Left ventricle myocardium inferior (tissue), 1 donor: Measurements from ENCODE around the gene LPCAT2. TPM values are rescaled to one million over a fixed set of nuclear protein-coding genes. Genes with fewer than 3 reads are reported as not detected.

ENCODE experiments used
- DNase-seq: peaks from one replicate; pipeline ENCODE4 v3.0.0-alpha.2; 2020
- H3K27ac ChIP-seq: fragments of 200-600 bp; replicated peaks from 2 replicates; pipeline ENCODE4 v1.8.0; 2021
- H3K27me3 ChIP-seq: fragments of 200-600 bp; 2 replicates; pipeline ENCODE4 v1.8.0; 2021; ENCODE audit warnings: low read depth
- H3K36me3 ChIP-seq: fragments of 200-600 bp; 2 replicates; pipeline ENCODE4 v1.8.0; 2021
- H3K4me1 ChIP-seq: fragments of 200-600 bp; 2 replicates; pipeline ENCODE4 v1.8.0; 2021
- H3K4me3 ChIP-seq: fragments of 200-600 bp; 2 replicates; pipeline ENCODE4 v1.8.0; 2021; ENCODE audit warnings: mild to moderate bottlenecking, moderate library complexity
- H3K9me3 ChIP-seq: fragments of 200-600 bp; replicated peaks from 2 replicates; pipeline ENCODE4 v1.8.0; 2021
- CTCF ChIP-seq: fragments of 200-600 bp; IDR thresholded peaks from 2 replicates; pipeline ENCODE4 v1.8.0; 2021; ENCODE audit warnings: antibody characterized with exemption, mild to moderate bottlenecking, borderline replicate concordance
- intact Hi-C: fragments of 100-400 bp; cut with micrococcal nuclease; formaldehyde crosslinking; loops from one replicate; pipeline ENCODE4 v1.11.0; 2022
- total RNA-seq: library from RNA; stranded (reverse); fragmentation: NEBNext Ultra II Directional; extraction: Animal tissue kit (Norgen Biotek cat#: 25700); gene quantifications from one replicate; pipeline ENCODE4 v1.2.1, GENCODE V29; 2021
- donor health status: DM: no; HTN: yes; CAD: no; lungs with severe emphysema.

LPCAT2 gene
- total RNA-seq, 1 donor from 2014 or later: 6.9 TPM

GRCh38 chr16:55570159-55570558 is 61.3 kb downstream of the LPCAT2 start:
- Histone ChIP-seq H3K4me1 (peaks cover 27% of the 10 kb centered on the region), H3K27ac (no peak overlapping the region), H3K9me3 (no peaks in the 10 kb centered on the region), H3K36me3 (no peaks in the 10 kb centered on the region), H3K4me3 (no peak overlapping the region), H3K27me3 (no peaks in the 10 kb centered on the region)
- intact Hi-C loops: no loop called here
- no peak for TF ChIP-seq CTCF
- DNase-seq: no peak

DNA sequence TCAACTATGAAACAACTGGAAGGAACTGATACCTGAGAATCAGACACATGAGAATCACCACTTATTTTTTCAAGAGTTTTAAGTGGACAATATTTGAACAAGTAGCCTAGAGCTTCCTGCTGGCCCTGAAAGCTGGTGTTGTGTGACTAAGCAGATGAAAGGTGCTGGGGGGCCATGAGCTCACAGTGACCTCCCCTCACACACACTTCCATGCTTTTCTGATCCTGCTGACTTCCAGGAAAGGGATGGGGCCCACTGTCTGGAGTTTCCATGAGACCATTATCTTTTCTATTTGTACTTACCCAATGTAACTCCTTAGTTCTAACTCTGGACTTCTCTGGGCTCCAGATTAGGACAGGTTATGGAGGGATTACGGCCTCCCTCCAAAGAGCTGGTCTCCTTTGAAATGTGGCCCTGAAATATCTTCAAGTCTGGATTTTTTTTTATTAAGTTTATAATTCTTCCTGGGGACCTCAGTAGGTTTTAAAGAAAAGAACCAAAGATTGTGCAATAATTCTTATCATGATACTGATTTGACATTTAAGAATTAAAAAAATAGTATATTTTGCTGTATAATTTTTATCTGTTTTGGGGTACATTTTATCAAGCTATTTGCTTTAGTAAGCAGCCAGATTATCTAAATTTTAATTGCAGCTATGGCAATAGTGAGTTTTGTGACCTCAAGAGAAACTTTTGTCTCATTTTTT is 62.5 kb downstream of the LPCAT2 start:
- intact Hi-C loops: no loop called here
- H3K27me3 ChIP-seq: no peaks in the 10 kb centered on the region
- DNase-seq: no peak
- no peaks in the 10 kb centered on the region for H3K9me3 ChIP-seq
- H3K36me3 ChIP-seq: no peaks in the 10 kb centered on the region
- no peak for TF ChIP-seq CTCF
- H3K27ac ChIP-seq: no peak overlapping the region
- H3K4me1 ChIP-seq: peaks cover 27% of the 10 kb centered on the region
- no peak overlapping the region for H3K4me3 ChIP-seq

DNA sequence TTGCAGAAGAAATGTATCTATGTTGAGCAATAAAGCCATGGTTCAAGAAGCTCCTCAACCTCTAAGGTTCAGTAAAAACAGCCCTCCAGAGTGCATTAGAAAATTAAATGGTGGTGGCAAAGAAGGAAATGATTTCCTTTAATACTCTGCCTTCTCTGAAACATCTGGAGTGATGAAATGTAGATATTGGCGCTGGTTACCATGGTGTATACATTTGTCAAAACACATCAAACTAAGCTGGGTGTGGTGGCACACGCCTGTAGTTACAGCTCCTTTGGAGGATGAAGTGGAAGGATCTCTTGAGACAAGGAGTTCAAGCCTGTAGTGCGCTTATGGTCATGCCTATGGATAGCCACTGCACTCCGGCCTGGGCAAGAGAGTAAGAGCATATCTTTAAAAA is 63.6 kb downstream of the LPCAT2 start:
- H3K27me3 ChIP-seq: no peaks in the 10 kb centered on the region
- peaks cover 18% of the 10 kb centered on the region for H3K4me1 ChIP-seq
- intact Hi-C loops: no loop called here
- H3K27ac ChIP-seq: no peak overlapping the region
- no peak overlapping the region for H3K4me3 ChIP-seq
- H3K36me3 ChIP-seq: no peaks in the 10 kb centered on the region
- no peaks in the 10 kb centered on the region for H3K9me3 ChIP-seq
- DNase-seq: no peak
- TF ChIP-seq CTCF: no peak

- TF ChIP-seq CTCF: no peak
- DNase-seq: no peak
- intact Hi-C loops: no loop called here
- Histone ChIP-seq H3K36me3 (peaks cover 19% of the 10 kb centered on the region), H3K4me3 (no peak overlapping the region), H3K4me1 (no peaks in the 10 kb centered on the region), H3K27me3 (no peaks in the 10 kb centered on the region), H3K27ac (peak overlapping the region; percentile 32), H3K9me3 (no peaks in the 10 kb centered on the region)
Measured at GRCh38 chr16:55574811-55575210, 65.9 kb downstream of the LPCAT2 start.

- Histone ChIP-seq H3K36me3 (peaks cover 22% of the 10 kb centered on the region), H3K27ac (peak overlapping the region; percentile 32), H3K27me3 (no peaks in the 10 kb centered on the region), H3K9me3 (no peaks in the 10 kb centered on the region), H3K4me1 (no peaks in the 10 kb centered on the region), H3K4me3 (no peak overlapping the region)
- TF ChIP-seq CTCF: no peak
- DNase-seq: no peak
- intact Hi-C loops: no loop called here
Measured at GRCh38 chr16:55575496-55575895, 66.6 kb downstream of the LPCAT2 start.
